Activated naive CD8-positive, alpha-beta T cell (primary cell): ENCODE measurements around the gene GALK2.
"Not testable (repeated sequence)": the region's sequence is repeated elsewhere in the genome, so short reads cannot be mapped to it uniquely, and the experiment has no call there.

Experiments
- H3K27ac Mint-ChIP-seq: one replicate; pipeline ENCODE4 v1.8.0; 2021; ENCODE audit warnings: mixed read lengths
- H3K27me3 Mint-ChIP-seq: one replicate; pipeline ENCODE4 v1.8.0; 2021; ENCODE audit warnings: mixed read lengths
- H3K36me3 Mint-ChIP-seq: one replicate; pipeline ENCODE4 v1.8.0; 2021; ENCODE audit warnings: mixed read lengths
- H3K4me1 Mint-ChIP-seq: one replicate; pipeline ENCODE4 v1.8.0; 2021; ENCODE audit warnings: low read depth, mixed read lengths
- H3K4me3 Mint-ChIP-seq: one replicate; pipeline ENCODE4 v1.8.0; 2021; ENCODE audit warnings: mild to moderate bottlenecking, mixed read lengths
- H3K9me3 Mint-ChIP-seq: one replicate; pipeline ENCODE4 v1.8.0; 2021; ENCODE audit warnings: low read depth, mixed read lengths

Gene GALK2

DNA sequence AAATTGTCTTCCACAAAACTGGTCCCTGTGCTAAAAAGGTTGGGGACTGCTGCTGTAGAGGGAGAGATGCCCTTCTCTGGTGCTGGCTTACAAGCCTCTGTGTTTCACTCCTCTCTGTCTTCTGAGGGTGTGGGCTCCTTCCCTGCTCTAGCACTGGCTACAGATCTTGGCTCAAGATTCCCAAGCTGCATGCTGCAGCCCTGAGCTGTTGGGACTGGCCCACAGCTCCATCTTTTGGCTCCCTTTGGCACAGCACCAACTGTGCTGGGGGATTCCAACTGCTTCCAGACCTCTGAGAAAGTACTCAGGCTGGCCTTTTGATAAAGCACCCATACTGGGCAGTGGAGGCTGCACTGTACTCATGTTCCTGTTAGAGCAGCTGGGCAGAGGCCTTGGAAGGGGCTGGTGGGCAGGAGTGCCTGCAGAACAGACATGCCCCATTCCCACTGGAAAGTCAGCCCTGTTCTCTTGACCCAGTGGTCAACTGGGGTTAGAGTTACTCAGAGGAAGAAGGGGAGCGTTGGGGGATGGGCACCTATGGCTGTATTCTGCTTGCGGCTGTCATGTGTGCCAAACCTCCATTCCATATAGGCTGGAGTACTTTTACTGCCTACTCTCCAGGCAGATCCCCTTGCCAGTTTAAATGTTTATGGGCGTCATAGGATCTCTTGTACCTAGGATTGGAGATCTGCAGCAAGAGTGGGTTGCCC is 55.7 kb downstream of the GALK2 start:
- H3K9me3 Mint-ChIP-seq = peaks cover 10% of the 10 kb centered on the region
- H3K4me1 Mint-ChIP-seq = peaks cover 26% of the 10 kb centered on the region
- peaks cover 38% of the 10 kb centered on the region for H3K36me3 Mint-ChIP-seq
- H3K4me3 Mint-ChIP-seq = no peak overlapping the region
- H3K27me3 Mint-ChIP-seq = no peaks in the 10 kb centered on the region
- no peak overlapping the region for H3K27ac Mint-ChIP-seq

DNA sequence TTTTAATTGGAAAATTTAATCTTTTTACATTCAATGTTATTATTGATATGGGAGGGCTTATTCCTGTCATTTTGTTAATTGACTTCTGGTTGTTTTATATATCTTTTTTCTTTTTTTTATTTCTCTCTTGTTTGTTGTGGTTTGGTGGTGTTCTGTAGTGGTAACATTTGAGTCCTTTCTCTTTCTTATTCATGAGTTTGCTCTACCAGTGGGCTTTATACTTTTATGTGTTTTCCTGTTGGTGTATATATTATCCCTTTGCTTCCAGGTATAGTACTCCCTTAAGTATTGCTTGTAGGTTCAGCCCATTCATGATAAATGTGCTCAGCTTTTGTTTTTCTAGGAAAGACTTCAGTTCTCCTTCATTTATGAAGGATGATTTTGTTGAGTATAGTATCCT is 57.6 kb downstream of the GALK2 start:
- H3K4me1 Mint-ChIP-seq = peaks cover 26% of the 10 kb centered on the region
- H3K9me3 Mint-ChIP-seq = peaks cover 10% of the 10 kb centered on the region
- no peak overlapping the region for H3K27ac Mint-ChIP-seq
- no peaks in the 10 kb centered on the region for H3K27me3 Mint-ChIP-seq
- H3K36me3 Mint-ChIP-seq = peaks cover 44% of the 10 kb centered on the region
- no peak overlapping the region for H3K4me3 Mint-ChIP-seq

DNA sequence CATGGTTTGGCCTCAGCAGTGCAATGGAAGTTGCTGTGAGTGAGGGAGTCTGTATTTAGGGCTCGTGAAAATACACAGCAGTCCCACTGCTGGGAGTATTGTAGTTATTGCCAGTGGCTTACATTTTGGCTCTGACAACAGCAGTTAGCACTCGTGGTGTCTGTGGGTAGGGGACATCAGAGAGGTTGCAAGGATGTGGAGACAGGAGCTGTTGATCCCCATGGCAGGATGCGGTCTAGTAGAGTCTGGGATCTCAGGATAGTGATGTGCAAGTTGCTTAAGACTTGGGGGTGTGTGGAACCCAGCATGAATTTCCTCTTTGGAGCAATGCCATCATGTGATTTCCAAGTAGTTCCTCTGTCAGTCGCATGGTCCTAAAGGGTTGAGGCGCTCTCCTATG is 59.9 kb downstream of the GALK2 start:
- Mint-ChIP-seq H3K27me3 (no peaks in the 10 kb centered on the region), H3K9me3 (peaks cover 10% of the 10 kb centered on the region), H3K4me1 (peaks cover 25% of the 10 kb centered on the region), H3K27ac (no peak overlapping the region), H3K36me3 (peaks cover 51% of the 10 kb centered on the region), H3K4me3 (no peak overlapping the region)

- Mint-ChIP-seq H3K36me3 (peaks cover 44% of the 10 kb centered on the region), H3K9me3 (peaks cover 6% of the 10 kb centered on the region), H3K27me3 (no peaks in the 10 kb centered on the region), H3K4me1 (peaks cover 27% of the 10 kb centered on the region), H3K27ac (peak overlapping the region; percentile 52), H3K4me3 (no peak overlapping the region)
Measured at GRCh38 chr15:49232236-49232806, 62.3 kb downstream of the GALK2 start.

DNA sequence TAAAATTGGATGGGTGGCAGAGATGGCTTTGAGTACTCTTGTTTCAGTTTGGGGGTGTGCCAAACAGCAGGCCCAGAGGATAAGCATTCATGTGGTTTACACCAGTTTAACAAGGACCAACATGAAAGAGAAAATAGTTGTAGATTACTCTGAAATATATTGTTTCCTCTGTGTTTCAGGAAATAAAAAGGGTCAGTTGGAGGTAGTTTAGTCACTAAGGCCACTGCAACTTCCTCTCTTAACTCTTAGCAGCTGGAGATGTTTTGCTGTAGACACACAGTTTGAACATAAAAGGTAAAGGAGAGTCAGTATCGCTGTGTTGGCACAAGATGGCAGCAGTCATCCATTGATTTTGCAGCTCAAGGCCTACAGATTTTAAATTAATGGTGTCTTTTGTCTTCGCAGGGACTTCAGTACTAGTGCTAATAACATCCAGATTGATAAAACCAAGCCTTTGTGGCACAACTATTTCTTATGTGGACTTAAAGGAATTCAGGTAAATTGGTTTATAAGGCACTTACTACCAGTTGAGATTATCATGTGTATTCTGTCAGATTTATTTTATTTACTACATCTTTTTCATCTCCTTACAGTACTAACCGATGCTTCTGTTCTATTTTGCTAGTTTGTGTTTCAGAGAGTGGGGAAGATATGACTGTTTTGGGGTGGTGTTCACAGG is 65.5 kb downstream of the GALK2 start:
- Mint-ChIP-seq H3K9me3 (no peaks in the 10 kb centered on the region), H3K4me1 (peaks cover 13% of the 10 kb centered on the region), H3K36me3 (peaks cover 33% of the 10 kb centered on the region), H3K27me3 (no peaks in the 10 kb centered on the region), H3K27ac (no peak overlapping the region), H3K4me3 (no peak overlapping the region)

GRCh38 chr15:49236869-49237268 is 66.8 kb downstream of the GALK2 start:
- peaks cover 13% of the 10 kb centered on the region for H3K4me1 Mint-ChIP-seq

GRCh38 chr15:49238342-49238741 is 68.3 kb downstream of the GALK2 start:
- H3K27me3 Mint-ChIP-seq = no peaks in the 10 kb centered on the region
- no peak overlapping the region for H3K4me3 Mint-ChIP-seq
- H3K9me3 Mint-ChIP-seq = no peaks in the 10 kb centered on the region
- no peak overlapping the region for H3K27ac Mint-ChIP-seq
- peaks cover 23% of the 10 kb centered on the region for H3K36me3 Mint-ChIP-seq
- H3K4me1 Mint-ChIP-seq = peaks cover 13% of the 10 kb centered on the region

More at GRCh38 chr15:49236869-49237268, 66.8 kb downstream of the GALK2 start:
- no peak overlapping the region for H3K27ac Mint-ChIP-seq
- no peak overlapping the region for H3K4me3 Mint-ChIP-seq
- peaks cover 26% of the 10 kb centered on the region for H3K36me3 Mint-ChIP-seq
- H3K27me3 Mint-ChIP-seq = no peaks in the 10 kb centered on the region
- H3K9me3 Mint-ChIP-seq = no peaks in the 10 kb centered on the region

DNA sequence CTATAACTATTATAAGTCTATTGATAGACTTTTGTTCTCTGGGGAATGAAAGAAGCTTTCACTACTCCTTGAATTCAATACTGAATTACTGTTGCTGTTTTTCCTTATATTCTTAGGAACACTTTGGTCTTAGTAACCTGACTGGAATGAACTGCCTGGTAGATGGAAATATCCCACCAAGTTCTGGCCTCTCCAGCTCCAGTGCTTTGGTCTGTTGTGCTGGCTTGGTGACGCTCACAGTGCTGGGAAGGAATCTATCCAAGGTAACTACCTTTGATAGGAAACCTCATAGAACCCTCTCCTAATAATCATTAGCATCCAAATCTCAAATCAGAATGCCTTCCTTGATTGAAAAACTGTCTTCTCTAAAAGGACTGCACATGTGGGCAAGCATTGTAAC is 69.1 kb downstream of the GALK2 start:
- peaks cover 13% of the 10 kb centered on the region for H3K4me1 Mint-ChIP-seq
- H3K9me3 Mint-ChIP-seq = no peaks in the 10 kb centered on the region
- H3K27me3 Mint-ChIP-seq = no peaks in the 10 kb centered on the region
- peaks cover 23% of the 10 kb centered on the region for H3K36me3 Mint-ChIP-seq
- no peak overlapping the region for H3K4me3 Mint-ChIP-seq
- H3K27ac Mint-ChIP-seq = no peak overlapping the region

DNA sequence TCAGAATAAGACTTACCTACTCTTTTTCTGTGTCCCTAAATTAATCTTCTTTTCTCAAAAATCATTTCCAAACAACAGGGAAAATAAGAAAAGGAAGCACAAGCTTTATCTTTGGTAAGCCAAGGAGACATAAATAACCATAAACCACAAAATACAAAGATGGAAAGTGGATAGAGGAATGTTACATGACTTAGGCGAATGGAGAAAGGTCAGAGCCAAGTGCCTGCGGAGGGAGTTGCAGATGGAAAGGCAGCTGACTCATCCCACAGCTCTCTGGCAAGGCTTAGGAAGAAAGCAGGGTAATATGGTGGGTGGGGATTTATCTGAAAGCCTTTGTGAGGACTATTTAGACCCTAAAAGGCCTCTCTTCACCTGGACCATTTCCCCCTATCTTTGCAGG is 72.8 kb downstream of the GALK2 start:
- Mint-ChIP-seq H3K9me3 (no peaks in the 10 kb centered on the region), H3K27ac (peak overlapping the region; percentile 58), H3K4me1 (no peaks in the 10 kb centered on the region), H3K4me3 (no peak overlapping the region), H3K36me3 (peaks cover 48% of the 10 kb centered on the region), H3K27me3 (no peaks in the 10 kb centered on the region)

DNA sequence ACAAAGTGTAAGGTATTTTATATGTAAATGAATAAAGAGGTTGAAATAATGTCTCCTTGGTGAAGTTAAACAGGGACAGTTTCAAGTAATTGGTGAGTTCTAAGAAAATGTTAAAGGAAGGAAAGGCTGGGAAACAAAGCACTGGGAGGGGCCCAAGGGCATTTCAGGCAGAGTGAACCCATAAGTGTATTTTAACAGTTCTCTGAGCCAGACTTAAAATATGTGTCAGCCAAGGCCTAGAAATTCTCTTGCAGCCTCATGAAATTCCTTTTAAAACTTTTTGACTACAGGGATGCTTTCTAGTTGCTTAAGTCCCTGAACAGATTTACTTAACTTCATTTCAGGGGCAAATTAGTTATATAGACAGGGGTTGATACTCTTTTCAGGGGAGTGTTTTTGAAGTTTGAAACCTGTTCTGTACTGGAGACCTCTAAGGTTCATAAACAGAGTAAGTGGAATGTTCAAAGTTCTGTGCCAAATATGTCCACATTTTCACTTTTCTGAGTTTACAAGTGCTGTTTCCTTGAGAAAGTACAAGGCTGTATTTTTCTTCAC is 77.6 kb downstream of the GALK2 start:
- Mint-ChIP-seq H3K27me3 (no peaks in the 10 kb centered on the region), H3K27ac (no peak overlapping the region), H3K9me3 (peaks cover 14% of the 10 kb centered on the region), H3K4me3 (no peak overlapping the region), H3K4me1 (peaks cover 2% of the 10 kb centered on the region), H3K36me3 (peaks cover 76% of the 10 kb centered on the region)

GRCh38 chr15:49248291-49248690 is 78.2 kb downstream of the GALK2 start:
- Mint-ChIP-seq H3K4me3 (no peak overlapping the region), H3K27ac (no peak overlapping the region), H3K4me1 (peaks cover 2% of the 10 kb centered on the region), H3K27me3 (no peaks in the 10 kb centered on the region), H3K9me3 (peaks cover 14% of the 10 kb centered on the region), H3K36me3 (peaks cover 74% of the 10 kb centered on the region)

GRCh38 chr15:49255966-49256759 is 86.1 kb downstream of the GALK2 start:
- Mint-ChIP-seq H3K9me3 (peaks cover 4% of the 10 kb centered on the region), H3K27me3 (no peaks in the 10 kb centered on the region), H3K36me3 (peaks cover 32% of the 10 kb centered on the region), H3K4me3 (no peak overlapping the region), H3K4me1 (no peaks in the 10 kb centered on the region), H3K27ac (no peak overlapping the region)

GRCh38 chr15:49265117-49265516 is 95.1 kb downstream of the GALK2 start:
- H3K4me3 Mint-ChIP-seq, H3K27me3 Mint-ChIP-seq, H3K4me1 Mint-ChIP-seq, H3K9me3 Mint-ChIP-seq, H3K27ac Mint-ChIP-seq: not testable (repeated sequence)
- peaks cover 16% of the 10 kb centered on the region for H3K36me3 Mint-ChIP-seq

- peaks cover 5% of the 10 kb centered on the region for H3K4me1 Mint-ChIP-seq
- peaks cover 16% of the 10 kb centered on the region for H3K36me3 Mint-ChIP-seq
- H3K9me3 Mint-ChIP-seq = no peaks in the 10 kb centered on the region
- no peak overlapping the region for H3K4me3 Mint-ChIP-seq
- H3K27ac Mint-ChIP-seq = no peak overlapping the region
- no peaks in the 10 kb centered on the region for H3K27me3 Mint-ChIP-seq
Measured at GRCh38 chr15:49265911-49266310, 95.9 kb downstream of the GALK2 start.
